ENCODE results near the gene HACD4.

GRCh38 chr9:20996809-20997208 is 34.6 kb downstream of the HACD4 start:
- TF ChIP-seq POLR2AphosphoS5 (IDR thresholded peaks at IDR 0.05; ENCODE audit: low read depth, low read length) (no peak), POLR2A (IDR thresholded peaks at IDR 0.05; ENCODE audit: low read depth, low read length) (no peak), SPI1 (IDR thresholded peaks at IDR 0.05; ENCODE audit: low read depth, low read length) (no peak), PAX5 (IDR thresholded peaks at IDR 0.05; ENCODE audit: insufficient read depth, low read length, severe bottlenecking) (no peak), TAF1 (IDR thresholded peaks at IDR 0.05; ENCODE audit: low read depth, low read length) (no peak)

Measured in GM12891 (cell line).